Hair follicular keratinocyte (primary cell): Measurements from ENCODE around the gene KRT9. TPM values are rescaled to one million over a fixed set of nuclear protein-coding genes. Genes with fewer than 3 reads are reported as not detected.

Experiments
- total RNA-seq: library from RNA; depleted of rRNA; stranded (reverse); fragments of >200 nt; gene quantifications from 2 replicates; pipeline ENCODE4 v1.2.3, GENCODE V29; 2015

KRT9 gene, protein sequence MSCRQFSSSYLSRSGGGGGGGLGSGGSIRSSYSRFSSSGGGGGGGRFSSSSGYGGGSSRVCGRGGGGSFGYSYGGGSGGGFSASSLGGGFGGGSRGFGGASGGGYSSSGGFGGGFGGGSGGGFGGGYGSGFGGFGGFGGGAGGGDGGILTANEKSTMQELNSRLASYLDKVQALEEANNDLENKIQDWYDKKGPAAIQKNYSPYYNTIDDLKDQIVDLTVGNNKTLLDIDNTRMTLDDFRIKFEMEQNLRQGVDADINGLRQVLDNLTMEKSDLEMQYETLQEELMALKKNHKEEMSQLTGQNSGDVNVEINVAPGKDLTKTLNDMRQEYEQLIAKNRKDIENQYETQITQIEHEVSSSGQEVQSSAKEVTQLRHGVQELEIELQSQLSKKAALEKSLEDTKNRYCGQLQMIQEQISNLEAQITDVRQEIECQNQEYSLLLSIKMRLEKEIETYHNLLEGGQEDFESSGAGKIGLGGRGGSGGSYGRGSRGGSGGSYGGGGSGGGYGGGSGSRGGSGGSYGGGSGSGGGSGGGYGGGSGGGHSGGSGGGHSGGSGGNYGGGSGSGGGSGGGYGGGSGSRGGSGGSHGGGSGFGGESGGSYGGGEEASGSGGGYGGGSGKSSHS
- 0.23 and 0.61 TPM in 2 replicates for total RNA-seq

DNA sequence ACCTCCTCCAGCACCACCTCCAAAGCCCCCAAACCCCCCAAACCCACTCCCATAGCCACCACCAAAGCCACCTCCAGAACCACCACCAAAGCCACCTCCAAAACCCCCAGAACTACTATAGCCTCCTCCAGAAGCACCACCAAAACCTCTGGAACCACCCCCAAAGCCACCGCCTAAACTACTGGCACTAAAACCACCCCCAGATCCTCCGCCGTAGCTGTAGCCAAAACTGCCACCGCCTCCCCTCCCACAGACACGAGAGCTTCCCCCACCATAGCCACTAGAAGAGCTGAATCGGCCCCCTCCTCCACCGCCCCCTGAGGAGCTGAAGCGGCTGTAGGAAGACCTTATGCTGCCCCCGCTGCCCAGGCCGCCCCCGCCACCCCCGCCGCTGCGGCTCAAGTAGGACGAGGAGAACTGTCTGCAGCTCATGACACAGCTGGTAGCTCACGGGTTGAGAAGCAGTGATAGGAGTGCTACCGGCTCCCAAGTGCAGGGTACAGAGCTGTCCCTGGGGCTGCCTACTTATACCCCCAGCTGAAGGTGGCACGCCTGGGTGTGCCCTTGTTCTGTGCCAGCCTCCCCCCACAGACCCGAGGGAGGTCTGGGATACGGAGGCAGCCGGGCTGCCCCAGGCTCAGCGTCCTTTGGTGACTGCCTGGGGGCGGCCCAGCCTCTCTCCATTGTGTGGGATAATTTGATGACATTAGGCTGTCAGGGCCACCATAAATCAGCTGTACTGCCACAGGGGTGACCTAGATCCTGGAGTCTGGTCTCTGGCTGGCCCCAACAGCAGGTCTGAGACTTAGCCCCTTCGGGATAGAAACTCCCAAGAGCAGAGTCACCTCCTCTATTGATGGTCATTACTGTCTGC lies at the start of gene KRT9:
Gene KRT9 (minus strand): TSS at position 499 of the 874 bp plus-strand sequence. CDS start 67 bp downstream, at position 432.

DNA sequence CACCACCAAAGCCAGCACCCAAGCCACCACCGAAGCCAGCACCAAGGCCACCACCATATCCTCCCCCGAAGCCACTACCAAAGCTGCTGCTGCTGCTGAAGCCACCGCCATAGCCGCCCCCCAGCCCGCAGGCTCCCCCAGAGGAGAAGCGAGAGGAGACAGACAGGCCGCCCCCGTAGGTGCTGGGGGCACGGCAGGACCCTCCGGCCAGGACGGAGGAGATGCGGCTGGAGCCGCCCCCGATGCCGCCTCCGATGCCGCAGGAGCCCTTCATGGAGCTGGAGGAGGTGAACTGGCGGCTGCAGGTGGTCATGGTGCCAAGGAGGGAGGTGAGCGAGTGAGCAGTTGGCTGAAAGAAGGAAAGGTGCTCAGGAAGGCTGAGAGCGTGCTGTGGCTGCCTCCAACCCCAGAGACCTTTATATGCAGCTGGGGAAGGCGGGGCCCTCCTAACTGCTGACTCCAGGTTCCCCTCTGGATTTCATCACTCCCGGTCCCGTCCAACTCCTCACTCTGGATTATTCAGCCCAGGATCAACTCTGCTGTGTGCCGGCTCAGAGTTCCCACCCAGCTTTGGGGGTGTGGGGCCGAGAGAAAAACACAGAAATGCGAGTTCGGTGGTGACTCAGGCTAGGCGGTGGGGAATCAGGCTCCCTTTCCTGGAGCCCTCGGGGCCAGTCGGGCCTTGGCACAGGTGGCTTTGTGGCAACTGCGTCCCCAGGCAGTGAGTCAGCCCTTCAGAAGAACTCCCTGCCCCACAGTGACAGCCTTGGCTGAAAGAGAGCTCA lies 40.7 kb upstream of the KRT9 start, which contains the start of gene KRT16:
Gene KRT16 (minus strand): TSS at position 392 of the 785 bp plus-strand sequence. CDS start 79 bp downstream, at position 313.

DNA sequence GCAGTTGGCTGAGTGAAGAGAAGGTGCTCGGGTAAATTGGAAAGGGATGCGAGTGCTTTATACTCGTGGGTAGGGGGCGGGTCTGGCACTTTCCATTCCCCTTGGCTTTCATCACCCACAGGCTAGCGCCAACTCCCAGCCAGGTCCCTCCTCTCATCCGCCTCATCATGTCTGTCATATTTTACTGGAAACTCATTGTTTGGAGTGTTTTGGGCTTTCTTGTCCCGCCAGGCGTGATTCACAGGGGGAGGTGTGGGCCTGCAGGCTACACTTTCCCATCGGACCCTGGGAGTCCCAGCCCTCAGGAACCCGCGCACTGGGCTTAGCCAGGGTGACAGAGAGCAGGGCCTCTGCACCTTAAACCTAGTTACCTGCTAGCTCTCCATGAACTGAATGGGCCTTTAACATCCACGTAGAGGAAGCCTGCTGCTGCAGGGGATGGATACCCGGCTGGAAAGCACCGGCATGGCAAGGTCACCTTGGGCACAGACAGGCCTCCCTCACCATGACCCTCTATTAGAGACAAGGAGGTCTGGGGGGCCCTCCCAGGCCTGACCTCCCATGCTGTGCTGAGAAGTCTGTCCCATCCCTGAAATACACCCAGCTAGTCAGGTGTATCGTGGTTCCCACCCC lies 15.1 kb upstream of the KRT9 start, which contains the start of gene KRT14:
Gene KRT14 (minus strand): TSS at position 33 of the 633 bp plus-strand sequence. CDS start 61 bp downstream, outside the sequence.

DNA sequence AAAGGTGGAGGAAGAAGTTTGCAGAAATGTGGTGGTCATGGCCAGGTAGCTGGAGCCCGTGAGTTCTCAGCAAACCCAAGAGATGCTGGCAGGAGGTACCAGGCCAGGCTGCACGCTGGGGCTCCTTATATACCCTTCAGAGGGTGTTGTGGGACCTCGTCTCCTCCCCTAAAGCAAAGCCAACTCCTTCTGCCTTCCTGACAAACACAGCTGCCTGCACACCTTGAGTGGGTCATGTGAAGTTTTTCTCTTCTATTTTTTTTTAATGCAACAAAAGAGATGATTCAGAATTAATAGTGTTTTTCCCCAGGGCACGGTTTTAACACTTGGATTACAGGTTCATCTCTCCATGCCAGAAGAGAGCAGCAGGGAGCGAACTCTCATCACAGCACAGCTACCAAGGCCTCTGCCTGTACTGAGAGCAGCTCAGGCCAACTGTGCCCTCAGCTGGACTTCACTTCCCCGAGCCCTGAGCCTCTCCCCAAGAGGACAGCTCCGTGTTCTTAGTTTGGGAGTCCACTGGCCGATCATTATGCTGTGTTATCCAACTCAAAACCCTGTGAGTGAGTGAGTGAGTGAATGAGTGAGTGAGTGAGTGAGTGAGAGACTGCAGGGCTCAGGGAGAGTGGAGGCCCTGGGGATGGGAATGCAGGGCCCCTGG lies 52.9 kb downstream of the KRT9 start, which contains the start of gene KRT15:
Gene KRT15 (minus strand): TSS at position 102 of the 661 bp plus-strand sequence. CDS start 63 bp downstream, at position 39.

Other genes with a start within 250 kb of the KRT9 start
- gene KRT33A, start 221.2 kb downstream of the KRT9 start, total RNA-seq = not detected in 2 replicates
- 0.47 TPM in 1 of 2 replicates, not detected in the other for gene KRT33B, start 202.2 kb downstream of the KRT9 start, total RNA-seq
- gene KRT34, start 189.8 kb downstream of the KRT9 start, total RNA-seq = 3.3 and 6.6 TPM in 2 replicates
- gene KRT31, start 174.5 kb downstream of the KRT9 start, total RNA-seq = 0.23 TPM in 1 of 2 replicates, not detected in the other
- gene KRT37, start 147.5 kb downstream of the KRT9 start, total RNA-seq = not detected in 2 replicates
- gene KRT38, start 131.1 kb downstream of the KRT9 start, total RNA-seq = not detected in 2 replicates
- 0.30 TPM in 1 of 2 replicates, not detected in the other for gene KRT32, start 104.7 kb downstream of the KRT9 start, total RNA-seq
- gene KRT35, start 90.9 kb downstream of the KRT9 start, total RNA-seq = not detected in 2 replicates
- gene KRT36, start 82.1 kb downstream of the KRT9 start, total RNA-seq = not detected in 2 replicates
- gene KRT13, start 66.4 kb downstream of the KRT9 start, total RNA-seq = not detected in 2 replicates
- gene KRT15, start 53.2 kb downstream of the KRT9 start, total RNA-seq = 23.0 and 62.9 TPM in 2 replicates
- gene KRT19, start 43.8 kb downstream of the KRT9 start, total RNA-seq = 9.8 and 30.4 TPM in 2 replicates
- 10,563 and 10,587 TPM in 2 replicates for gene KRT14, start 14.8 kb upstream of the KRT9 start, total RNA-seq
- 260 and 387 TPM in 2 replicates for gene KRT16, start 40.7 kb upstream of the KRT9 start, total RNA-seq
- gene KRT17, start 52.5 kb upstream of the KRT9 start, total RNA-seq = 10,873 and 11,761 TPM in 2 replicates
- 117 and 140 TPM in 2 replicates for gene EIF1, start 116.8 kb upstream of the KRT9 start, total RNA-seq
- gene GAST, start 140.3 kb upstream of the KRT9 start, total RNA-seq = not detected in 2 replicates
- 1.3 and 1.4 TPM in 2 replicates for gene HAP1, start 162.6 kb upstream of the KRT9 start, total RNA-seq
- 457 and 666 TPM in 2 replicates for gene JUP, start 214.7 kb upstream of the KRT9 start, total RNA-seq
- 13.5 and 14.7 TPM in 2 replicates for gene P3H4, start 239.9 kb upstream of the KRT9 start, total RNA-seq
- 12.1 and 21.3 TPM in 2 replicates for gene FKBP10, start 240.9 kb upstream of the KRT9 start, total RNA-seq